Loucy (cell line): ENCODE measurements around the gene ABLIM2.

ENCODE experiments used
- H2AFZ ChIP-seq: fragments of 200-600 bp; sonication (generic); 2 replicates; pipeline ENCODE4 v1.6.0; 2016; ENCODE audit warnings: antibody characterized with exemption, mild to moderate bottlenecking, low read length, moderate library complexity
- H3F3A ChIP-seq: fragments of 200-600 bp; 2 replicates; pipeline ENCODE4 v1.6.0; 2016; ENCODE audit warnings: antibody characterized with exemption, low read depth, mild to moderate bottlenecking
- H3K27me3 ChIP-seq: fragments of 200-600 bp; sonication (generic); 2 replicates; pipeline ENCODE4 v1.6.1; 2014; ENCODE audit warnings: low read length, mild to moderate bottlenecking; ENCODE audit not compliant: insufficient read depth, poor library complexity, severe bottlenecking
- H3K36me3 ChIP-seq: fragments of 200-600 bp; sonication (generic); 2 replicates; pipeline ENCODE4 v1.6.1; 2016; ENCODE audit warnings: low read length; ENCODE audit not compliant: insufficient read depth
- H3K4me1 ChIP-seq: fragments of 200-600 bp; sonication (generic); 2 replicates; pipeline ENCODE4 v1.5.1; 2014; ENCODE audit warnings: low read length, mild to moderate bottlenecking; ENCODE audit not compliant: insufficient read depth, poor library complexity, severe bottlenecking
- H3K4me2 ChIP-seq: fragments of 200-600 bp; sonication (generic); 2 replicates; pipeline ENCODE4 v1.6.0; 2014; ENCODE audit warnings: antibody characterized with exemption, low read length, low read depth, mild to moderate bottlenecking; ENCODE audit not compliant: poor library complexity, severe bottlenecking
- H3K4me3 ChIP-seq: fragments of 200-600 bp; sonication (generic); 2 replicates; pipeline ENCODE4 v1.5.1; 2014; ENCODE audit warnings: low read length, mild to moderate bottlenecking, mixed read lengths; ENCODE audit not compliant: poor library complexity, severe bottlenecking
- H3K79me2 ChIP-seq: fragments of 200-600 bp; sonication (generic); 2 replicates; pipeline ENCODE4 v1.6.1; 2014; ENCODE audit warnings: low read length; ENCODE audit not compliant: insufficient read depth
- H3K9ac ChIP-seq: fragments of 200-600 bp; sonication (generic); 2 replicates; pipeline ENCODE4 v1.6.0; 2014; ENCODE audit warnings: mild to moderate bottlenecking, low read depth, low read length, moderate library complexity; ENCODE audit not compliant: poor library complexity, severe bottlenecking
- H3K9me2 ChIP-seq: fragments of 200-600 bp; sonication (generic); replicated peaks from 2 replicates; pipeline ENCODE4 v1.6.1; 2016; ENCODE audit warnings: low read depth, low read length, mixed read lengths
- H3K9me3 ChIP-seq: fragments of 200-600 bp; sonication (generic); 2 replicates; pipeline ENCODE4 v1.6.1; 2014; ENCODE audit warnings: mild to moderate bottlenecking, antibody characterized with exemption, low read length, low read depth; ENCODE audit not compliant: insufficient read depth
- H4K20me1 ChIP-seq: fragments of 200-600 bp; sonication (generic); 2 replicates; pipeline ENCODE4 v1.6.0; 2014; ENCODE audit warnings: antibody characterized with exemption, low read length, mild to moderate bottlenecking; ENCODE audit not compliant: insufficient read depth, poor library complexity, severe bottlenecking
- CTCF ChIP-seq: fragments of 200-600 bp; sonication (generic); conservative IDR thresholded peaks from 2 replicates; pipeline ENCODE4 v1.5.1; 2014; ENCODE audit warnings: mild to moderate bottlenecking, antibody characterized with exemption, low read length
- EZH2phosphoT487 ChIP-seq: fragments of 200-600 bp; IDR thresholded peaks from 2 replicates; pipeline ENCODE4 v1.6.1; 2018; ENCODE audit warnings: antibody characterized with exemption, mild to moderate bottlenecking, moderate library complexity, borderline replicate concordance

ABLIM2 gene

GRCh38 chr4:8077181-8078108 is 81.2 kb downstream of the ABLIM2 start:
- no peaks in the 10 kb centered on the region; the same call in 1 of the 2 replicates for H3K9me3 ChIP-seq
- no peaks in the 10 kb centered on the region for H3K4me1 ChIP-seq
- H3K4me3 ChIP-seq: no peak overlapping the region
- H2AFZ ChIP-seq: no peak overlapping the region
- TF ChIP-seq EZH2phosphoT487 (no peak), CTCF (no peak)
- H3F3A ChIP-seq: no peaks in the 10 kb centered on the region
- no peaks in the 10 kb centered on the region for H3K36me3 ChIP-seq
- no peaks in the 10 kb centered on the region for H3K9me2 ChIP-seq
- no peak overlapping the region for H3K9ac ChIP-seq
- H3K4me2 ChIP-seq: no peak overlapping the region
- H4K20me1 ChIP-seq: no peaks in the 10 kb centered on the region
- no peaks in the 10 kb centered on the region for H3K27me3 ChIP-seq
- no peaks in the 10 kb centered on the region for H3K79me2 ChIP-seq

GRCh38 chr4:8076023-8076422 is 82.6 kb downstream of the ABLIM2 start:
- H3K4me3 ChIP-seq: no peak overlapping the region
- H4K20me1 ChIP-seq: no peaks in the 10 kb centered on the region
- H2AFZ ChIP-seq: no peak overlapping the region
- TF ChIP-seq CTCF: no peak
- TF ChIP-seq EZH2phosphoT487: no peak
- H3K36me3 ChIP-seq: no peaks in the 10 kb centered on the region
- no peaks in the 10 kb centered on the region; the same call in 1 of the 2 replicates for H3K9me3 ChIP-seq
- no peaks in the 10 kb centered on the region for H3K79me2 ChIP-seq
- no peaks in the 10 kb centered on the region for H3K4me1 ChIP-seq
- no peak overlapping the region for H3K9ac ChIP-seq
- no peaks in the 10 kb centered on the region for H3K27me3 ChIP-seq
- no peak overlapping the region for H3K4me2 ChIP-seq
- H3K9me2 ChIP-seq: no peaks in the 10 kb centered on the region
- no peaks in the 10 kb centered on the region for H3F3A ChIP-seq

- Histone ChIP-seq H4K20me1 (no peaks in the 10 kb centered on the region), H3K36me3 (no peaks in the 10 kb centered on the region), H3K9me3 (no peaks in the 10 kb centered on the region; the same call in 1 of the 2 replicates), H3K79me2 (no peaks in the 10 kb centered on the region), H3K4me2 (no peak overlapping the region), H3K9ac (no peak overlapping the region), H3K4me1 (no peaks in the 10 kb centered on the region), H3K4me3 (no peak overlapping the region), H2AFZ (no peak overlapping the region), H3K27me3 (no peaks in the 10 kb centered on the region), H3K9me2 (no peaks in the 10 kb centered on the region), H3F3A (no peaks in the 10 kb centered on the region)
- TF ChIP-seq EZH2phosphoT487: no peak
- no peak for TF ChIP-seq CTCF
Observed at GRCh38 chr4:8073206-8073863, 85.3 kb downstream of the ABLIM2 start.
